HepG2 (cell line): ENCODE measurements around the gene GPR137. TPM values are rescaled to one million over a fixed set of nuclear protein-coding genes. Genes with fewer than 3 reads are reported as not detected.

Source experiments
- BRF2 ChIP-seq: sonication (generic); formaldehyde crosslinking; IDR thresholded peaks from 2 replicates; pipeline ENCODE4 v1.8.1; 2022; ENCODE audit warnings: mild to moderate bottlenecking, missing genetic modification reagents
- CBFB ChIP-seq: sonication (generic); formaldehyde crosslinking; IDR thresholded peaks from 2 replicates; pipeline ENCODE4 v1.4.0; 2020; ENCODE audit warnings: missing genetic modification reagents
- CENPBD1 ChIP-seq: sonication (generic); formaldehyde crosslinking; IDR thresholded peaks from 2 replicates; pipeline ENCODE4 v1.8.0; 2022; ENCODE audit warnings: missing genetic modification reagents, low read depth, mild to moderate bottlenecking, borderline replicate concordance
- DNMT1 ChIP-seq: sonication (generic); formaldehyde crosslinking; IDR thresholded peaks from 2 replicates; pipeline ENCODE4 v1.5.1; 2020; ENCODE audit warnings: mild to moderate bottlenecking, missing genetic modification reagents
- GTF2F1 ChIP-seq: fragments of 150-350 bp; IDR thresholded peaks from 2 replicates; pipeline ENCODE4 v1.6.1; 2014; ENCODE audit warnings: low read length
- HMGA1 ChIP-seq: sonication (generic); formaldehyde crosslinking; conservative IDR thresholded peaks from 2 replicates; pipeline ENCODE4 v1.4.0; 2020; ENCODE audit warnings: missing genetic modification reagents
- KMT2B ChIP-seq: IDR thresholded peaks from 2 replicates; pipeline ENCODE4 v1.6.1; 2016; ENCODE audit warnings: missing genetic modification reagents, missing compliant biosample characterization
- MED13 ChIP-seq: sonication (generic); formaldehyde crosslinking; IDR thresholded peaks from 2 replicates; pipeline ENCODE4 v1.5.0; 2020; ENCODE audit warnings: missing genetic modification reagents
- MYPOP ChIP-seq: sonication (generic); formaldehyde crosslinking; IDR thresholded peaks from 2 replicates; pipeline ENCODE4 v1.8.1; 2023; ENCODE audit warnings: mild to moderate bottlenecking, moderate library complexity, missing genetic modification reagents
- NBN ChIP-seq: fragments of 450-650 bp; conservative IDR thresholded peaks from 2 replicates; pipeline ENCODE4 v1.6.1; 2017
- PRDM4 ChIP-seq: sonication (generic); formaldehyde crosslinking; IDR thresholded peaks from 2 replicates; pipeline ENCODE4 v1.9.0; 2021; ENCODE audit warnings: missing genetic modification reagents, borderline replicate concordance
- RNF219 ChIP-seq: sonication (generic); formaldehyde crosslinking; IDR thresholded peaks from 2 replicates; pipeline ENCODE4 v1.5.0; 2020; ENCODE audit warnings: mild to moderate bottlenecking, missing genetic modification reagents
- STAG1 ChIP-seq: sonication (generic); formaldehyde crosslinking; IDR thresholded peaks from 2 replicates; pipeline ENCODE4 v1.4.0; 2020; ENCODE audit warnings: missing genetic modification reagents
- ZBTB7B ChIP-seq: sonication (generic); formaldehyde crosslinking; IDR thresholded peaks from 2 replicates; pipeline ENCODE4 v1.4.0; 2020; ENCODE audit warnings: missing genetic modification reagents
- ZNF225 ChIP-seq: sonication (generic); formaldehyde crosslinking; IDR thresholded peaks from 2 replicates; pipeline ENCODE4 v1.4.0; 2020; ENCODE audit warnings: mild to moderate bottlenecking, missing genetic modification reagents
- ZNF296 ChIP-seq: sonication (generic); formaldehyde crosslinking; conservative IDR thresholded peaks from 2 replicates; pipeline ENCODE4 v1.5.0; 2020; ENCODE audit warnings: mild to moderate bottlenecking, missing genetic modification reagents
- ZNF382 ChIP-seq: sonication (generic); formaldehyde crosslinking; IDR thresholded peaks from 2 replicates; pipeline ENCODE4 v1.5.0; 2020; ENCODE audit warnings: missing genetic modification reagents, mild to moderate bottlenecking, borderline replicate concordance
- ZNF510 ChIP-seq: sonication (generic); formaldehyde crosslinking; IDR thresholded peaks from 2 replicates; pipeline ENCODE4 v1.4.0; 2020; ENCODE audit warnings: low read depth, mild to moderate bottlenecking, missing genetic modification reagents
- ZNF687 ChIP-seq: sonication (generic); formaldehyde crosslinking; IDR thresholded peaks from 2 replicates; pipeline ENCODE4 v1.5.1; 2020; ENCODE audit warnings: mild to moderate bottlenecking, missing genetic modification reagents, moderate library complexity
- polyA plus RNA-seq, 8 experiments: library from polyadenylated mRNA; depleted of rRNA in 3 of 8; stranded (reverse) in 7 of 8; unstranded in 1 of 8; fragments of >200 nt; fragmentation: Illumina TruSeq in 4 of 8; extraction: Trizol in 4 of 8; gene quantifications; 2 replicates each; pipeline versions ENCODE4 v1.2.1 to v1.2.3, GENCODE V29; 2011 to 2016; ENCODE audit warnings: low read depth in 4 of 8, missing spikeins in 1 of 8, mixed read lengths in 1 of 8; ENCODE audit not compliant: insufficient read depth in 1 of 8
- total RNA-seq, 5 experiments: library from RNA; depleted of rRNA; stranded (reverse); fragments of >200 nt; fragmentation: Illumina TruSeq; extraction: Trizol; gene quantifications; 2 replicates each; pipeline ENCODE4 v1.2.3, GENCODE V29; 2016; ENCODE audit warnings: low read depth in 1 of 5

GPR137 gene
- total and polyA plus RNA-seq, 2 of the 13 experiments (the other 11 are each of a cell fraction or from before 2014, with no cell fraction given) = 8.5 to 13.2 TPM

GRCh38 chr11:64251016-64251752, 34.5 kb upstream of the GPR137 start, which contains the start of gene PLCB3 (continued):
- TF ChIP-seq ZNF382 = no peak
- peak; percentile 40 for TF ChIP-seq ZNF687 (CRISPR knock-in tag)
- TF ChIP-seq ZNF296 (CRISPR knock-in tag) = no peak
- no peak for TF ChIP-seq MYPOP (CRISPR knock-in tag)
- no peak for TF ChIP-seq CENPBD1 (CRISPR knock-in tag)
- no peak for TF ChIP-seq KMT2B
- no peak for TF ChIP-seq BRF2 (CRISPR knock-in tag)
- no peak for TF ChIP-seq MED13 (CRISPR knock-in tag)
- no peak for TF ChIP-seq RNF219 (CRISPR knock-in tag)
- TF ChIP-seq HMGA1 (CRISPR knock-in tag) = no peak
- no peak for TF ChIP-seq GTF2F1
- no peak; the same call in 1 of the 2 replicates for TF ChIP-seq ZBTB7B (CRISPR knock-in tag)
- no peak for TF ChIP-seq DNMT1 (CRISPR knock-in tag)
- no peak for TF ChIP-seq ZNF510 (CRISPR knock-in tag)
- TF ChIP-seq NBN = no peak
- no peak for TF ChIP-seq CBFB
- no peak for TF ChIP-seq ZNF225 (CRISPR knock-in tag)
- TF ChIP-seq PRDM4 = no peak
- TF ChIP-seq STAG1 = no peak
